Endothelial cell of umbilical vein (primary cell): Measurements from ENCODE around the gene KRT17. TPM values are rescaled to one million over a fixed set of nuclear protein-coding genes. Genes with fewer than 3 reads are reported as not detected.
"Not testable (repeated sequence)": the region's sequence is repeated elsewhere in the genome, so short reads cannot be mapped to it uniquely, and the experiment has no call there.

Experiments used
- BruUV-seq: library from RNA; stranded (reverse); fragments of 400-500 nt; replicated peaks from 2 replicates; lab custom pipeline; 2021; lab: Mats Ljungman, UMichigan
- CTCF ChIA-PET: fragments of 300-600, 350-600 bp; sonication (Branson Sonifier 250); formaldehyde crosslinking; loops from one replicate; lab custom pipeline; 2021; ENCODE audit warnings: antibody characterized with exemption, inconsistent platforms; lab: Charles Lee
- POLR2A ChIA-PET: fragments of 300-600, 350-600 bp; sonication (Branson Sonifier 250); formaldehyde crosslinking; loops from one replicate; lab custom pipeline; 2021; ENCODE audit warnings: antibody characterized with exemption, inconsistent platforms; lab: Charles Lee
- DNase-seq: peaks from one replicate; pipeline ENCODE4 v3.0.0-alpha.2; 2011; ENCODE audit warnings: low read depth, low spot score
- FAIRE-seq: peaks from 2 replicates; lab custom pipeline; 2011; peaks lifted over from hg19 to GRCh38; lab: Jason Lieb, UNC
- H2AFZ ChIP-seq: 2 replicates; pipeline ENCODE4 v1.6.0; 2012; ENCODE audit warnings: low read depth, low read length, control low read depth, inconsistent platforms
- H3K27ac ChIP-seq: 2 replicates; pipeline ENCODE4 v1.5.1; 2011; ENCODE audit warnings: low read depth, mild to moderate bottlenecking, control low read depth, low read length, moderate library complexity; ENCODE audit not compliant: insufficient read depth
- H3K27me3 ChIP-seq, 2 experiments: 2 replicates each; pipeline versions ENCODE4 v1.6.0 to v1.6.1; 2011; ENCODE audit warnings: low read length in 2 of 2, mixed read lengths in 1 of 2; ENCODE audit not compliant: control insufficient read depth in 2 of 2, insufficient read depth in 2 of 2
- H3K36me3 ChIP-seq, 2 experiments: 2 replicates in 1 of 2; 3 replicates in 1 of 2; pipeline ENCODE4 v1.5.1; 2011; ENCODE audit warnings: low read length in 2 of 2, mild to moderate bottlenecking in 1 of 2, moderate library complexity in 1 of 2; ENCODE audit not compliant: control insufficient read depth in 2 of 2, insufficient read depth in 2 of 2; ENCODE audit errors: extremely low read depth in 1 of 2
- H3K4me1 ChIP-seq: 3 replicates; pipeline ENCODE4 v1.5.1; 2011; ENCODE audit warnings: mild to moderate bottlenecking, low read length; ENCODE audit not compliant: control insufficient read depth, insufficient read depth; ENCODE audit errors: extremely low read depth
- H3K4me2 ChIP-seq: 2 replicates; pipeline ENCODE4 v1.6.1; 2011; ENCODE audit warnings: low read length, control low read depth, mixed read lengths; ENCODE audit not compliant: insufficient read depth
- H3K4me3 ChIP-seq, 3 experiments: fragments of 200-600 bp in 1 of 3; sonication (generic), shearing (Covaris generic) in 1 of 3; replicated peaks in 1 of 3; 2 replicates each; pipeline ENCODE4 v1.5.1; 2011 to 2016; ENCODE audit warnings: control low read depth in 3 of 3, low read length in 3 of 3, mild to moderate bottlenecking in 2 of 3, inconsistent platforms in 1 of 3, low read depth in 1 of 3, moderate library complexity in 1 of 3; ENCODE audit not compliant: insufficient read depth in 1 of 3
- H3K79me2 ChIP-seq: 2 replicates; pipeline ENCODE4 v1.6.0; 2012; ENCODE audit warnings: low read length, inconsistent platforms; ENCODE audit not compliant: control insufficient read depth, insufficient read depth
- H3K9ac ChIP-seq: replicated peaks from 2 replicates; pipeline ENCODE3; 2011; ENCODE audit warnings: low read length, control low read depth; ENCODE audit not compliant: insufficient read depth; ENCODE audit errors: extremely low read depth
- H3K9me1 ChIP-seq: replicated peaks from 3 replicates; pipeline ENCODE4 v1.6.0; 2011; ENCODE audit warnings: mild to moderate bottlenecking, low read length; ENCODE audit not compliant: control insufficient read depth, insufficient read depth; ENCODE audit errors: extremely low read depth
- H3K9me3 ChIP-seq: replicated peaks from 2 replicates; pipeline ENCODE4 v1.5.1; 2012; ENCODE audit warnings: low read length, inconsistent platforms; ENCODE audit not compliant: control insufficient read depth, insufficient read depth
- H4K20me1 ChIP-seq: replicated peaks from 2 replicates; pipeline ENCODE3; 2011; ENCODE audit warnings: mild to moderate bottlenecking, low read length; ENCODE audit not compliant: control insufficient read depth, insufficient read depth; ENCODE audit errors: extremely low read depth
- GATA2 ChIP-seq: IDR thresholded peaks from 2 replicates; pipeline ENCODE4 v1.7.0; 2011; ENCODE audit warnings: low read depth, mild to moderate bottlenecking, moderate library complexity, mixed read lengths, low read length; ENCODE audit not compliant: insufficient read length, insufficient read depth
- POLR2A ChIP-seq: IDR thresholded peaks from 2 replicates; pipeline ENCODE4 v1.6.1; 2012; ENCODE audit warnings: low read depth, mild to moderate bottlenecking, control low read depth, low read length
- dilution Hi-C: fragments of 300-500 bp; cut with MboI; formaldehyde crosslinking; loops from one replicate; pipeline ENCODE4 v1.15.0; 2019; ENCODE audit warnings: low sequenced_read_pairs; ENCODE audit not compliant: extremely low pct_ligation_motif_present
- intact Hi-C: fragments of 100-400 bp; cut with micrococcal nuclease; formaldehyde crosslinking; loops from one replicate; pipeline ENCODE4 v1.10.0; 2022
- polyA plus RNA-seq, 4 experiments: library from polyadenylated mRNA; depleted of rRNA in 3 of 4; stranded (reverse) in 3 of 4; unstranded in 1 of 4; fragments of >200 nt; gene quantifications; 2 replicates each; pipeline versions ENCODE4 v1.2.1 to v1.2.3, GENCODE V29; 2011 to 2012; ENCODE audit warnings: missing spikeins in 1 of 4
- total RNA-seq: library from RNA; stranded (reverse); gene quantifications from 2 replicates; pipeline ENCODE4 v1.2.3, GENCODE V29; 2021

KRT17 gene
- total and polyA plus RNA-seq, 2 donors (not counting 3 experiments of a cell fraction or from before 2014, with no cell fraction given) = 0.83 to 1.6 TPM

DNA sequence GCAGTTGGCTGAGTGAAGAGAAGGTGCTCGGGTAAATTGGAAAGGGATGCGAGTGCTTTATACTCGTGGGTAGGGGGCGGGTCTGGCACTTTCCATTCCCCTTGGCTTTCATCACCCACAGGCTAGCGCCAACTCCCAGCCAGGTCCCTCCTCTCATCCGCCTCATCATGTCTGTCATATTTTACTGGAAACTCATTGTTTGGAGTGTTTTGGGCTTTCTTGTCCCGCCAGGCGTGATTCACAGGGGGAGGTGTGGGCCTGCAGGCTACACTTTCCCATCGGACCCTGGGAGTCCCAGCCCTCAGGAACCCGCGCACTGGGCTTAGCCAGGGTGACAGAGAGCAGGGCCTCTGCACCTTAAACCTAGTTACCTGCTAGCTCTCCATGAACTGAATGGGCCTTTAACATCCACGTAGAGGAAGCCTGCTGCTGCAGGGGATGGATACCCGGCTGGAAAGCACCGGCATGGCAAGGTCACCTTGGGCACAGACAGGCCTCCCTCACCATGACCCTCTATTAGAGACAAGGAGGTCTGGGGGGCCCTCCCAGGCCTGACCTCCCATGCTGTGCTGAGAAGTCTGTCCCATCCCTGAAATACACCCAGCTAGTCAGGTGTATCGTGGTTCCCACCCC, 37.4 kb downstream of the KRT17 start, which contains the start of gene KRT14:
Gene KRT14, minus strand, starts transcription at position 33 of the 633 bp plus-strand sequence. CDS start 61 bp downstream, outside the sequence.
- FAIRE-seq (no peak), DNase-seq (no peak)
- no peak for TF ChIP-seq GATA2
- ChIA-PET POLR2A (no interaction called here), CTCF (no interaction called here)
- no TSS peak for BruUV-seq
- Histone ChIP-seq H2AFZ (no peak within 1 kb of the TSS), H3K9me3 (no peaks in the 10 kb centered on the region), H3K4me3 (no peak within 1 kb of the TSS), H3K27me3 (no peaks in the 10 kb centered on the region), H3K27ac (no peak within 1 kb of the TSS), H3K9ac (no peak within 1 kb of the TSS), H3K79me2 (no peaks in the 10 kb centered on the region), H4K20me1 (no peaks in the 10 kb centered on the region), H3K36me3 (no peaks in the 10 kb centered on the region), H3K4me2 (no peak within 1 kb of the TSS), H3K4me1 (no peaks in the 10 kb centered on the region), H3K9me1 (no peaks in the 10 kb centered on the region)
- dilution Hi-C loops (no loop called here), intact Hi-C loops (no loop called here)

DNA sequence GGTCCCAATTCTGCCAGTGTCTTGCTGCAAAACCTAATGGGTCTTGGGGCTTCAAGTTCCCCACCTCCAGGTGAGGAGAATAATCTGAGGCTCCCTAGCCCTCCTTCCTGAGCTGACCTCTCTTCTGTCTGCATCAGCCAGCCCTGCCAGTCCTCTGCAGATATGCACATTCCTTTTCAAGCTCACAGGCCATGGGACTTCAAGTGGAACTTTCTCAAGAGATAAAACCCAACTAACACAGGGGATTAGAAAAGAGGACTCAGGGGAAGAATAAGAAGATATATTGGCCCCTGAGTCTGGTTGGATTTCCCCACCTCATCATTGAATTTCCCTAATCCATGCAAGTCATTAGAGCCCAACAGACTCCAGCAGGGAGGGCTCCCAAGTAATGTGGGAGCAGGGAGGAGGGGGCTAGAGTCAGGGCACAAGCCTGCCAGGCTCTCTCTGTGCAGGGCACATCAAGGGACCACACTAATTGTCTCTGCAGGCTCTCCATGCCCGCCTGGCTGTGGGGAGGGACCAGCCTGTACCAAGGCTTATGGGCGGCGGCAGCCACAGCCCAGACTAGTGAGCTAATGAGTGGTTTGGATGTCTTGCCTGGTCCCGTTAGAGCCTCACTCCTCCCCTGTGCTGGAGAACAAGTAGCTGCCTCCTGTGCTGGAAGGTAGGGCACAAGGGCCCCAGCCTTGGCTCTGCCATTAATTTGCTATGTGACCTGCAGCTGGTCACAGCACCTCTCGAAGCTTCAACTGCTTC, 38.9 kb downstream of the KRT17 start:
- no peaks in the 10 kb centered on the region for H3K4me1 ChIP-seq
- no peaks in the 10 kb centered on the region for H3K79me2 ChIP-seq
- no peaks in the 10 kb centered on the region for H3K9me1 ChIP-seq
- no peaks in the 10 kb centered on the region for H4K20me1 ChIP-seq
- dilution Hi-C loops (no loop called here), intact Hi-C loops (no loop called here)
- ChIA-PET CTCF (interaction anchor here (0.8 kb wide), 1 partner anchor 77 kb away, joined by 3 read pairs; no protein-coding TSS in a partner anchor), POLR2A (no interaction called here)
- no peaks in the 10 kb centered on the region for H3K9me3 ChIP-seq
- no peak overlapping the region for H3K9ac ChIP-seq
- no peaks in the 10 kb centered on the region for H3K36me3 ChIP-seq
- H3K4me3 ChIP-seq = no peak overlapping the region
- DNase-seq = no peak
- H3K27ac ChIP-seq = no peak overlapping the region
- no peak overlapping the region for H3K4me2 ChIP-seq
- no peak for FAIRE-seq
- no peak for TF ChIP-seq POLR2A
- no TSS peak for BruUV-seq
- no peak overlapping the region for H2AFZ ChIP-seq
- peaks cover 0 to 2% of the 10 kb centered on the region in 2 experiments for H3K27me3 ChIP-seq

- H3K9me1 ChIP-seq, intact Hi-C loops, H3K4me3 ChIP-seq, BruUV-seq, H3K9me3 ChIP-seq, H3K4me2 ChIP-seq, POLR2A ChIA-PET, dilution Hi-C loops, DNase-seq, H3K27ac ChIP-seq, H3K79me2 ChIP-seq, H2AFZ ChIP-seq, H3K9ac ChIP-seq, H3K27me3 ChIP-seq, H3K4me1 ChIP-seq, H3K36me3 ChIP-seq, H4K20me1 ChIP-seq: not testable (repeated sequence)
- CTCF ChIA-PET = interaction anchor here (1.5 to 3.3 kb wide), 3 partner anchors 44 to 78 kb away, joined by 3 to 16 read pairs (median 7); no protein-coding TSS in a partner anchor
- peak; percentile 24 for FAIRE-seq
Observed at GRCh38 chr17:41584331-41584927, 39.9 kb downstream of the KRT17 start.
